Ovary (tissue), 9 donors: ENCODE results near the gene ARHGEF7. TPM values are rescaled to one million over a fixed set of nuclear protein-coding genes. Genes with fewer than 3 reads are reported as not detected.

Experiments
- DNase-seq, 5 donors: peaks; one replicate each; pipeline ENCODE4 v3.0.0-alpha.2; 2019 to 2020
- H3K27ac ChIP-seq, 2 donors: fragments of 200-600 bp; one replicate each; pipeline versions ENCODE4 v1.5.1 to v1.8.0; 2019 to 2022
- H3K27me3 ChIP-seq: fragments of 200-600 bp; one replicate; pipeline ENCODE4 v1.8.0; 2022
- H3K36me3 ChIP-seq: fragments of 200-600 bp; sonication (generic); one replicate; pipeline ENCODE4 v1.5.1; 2019
- H3K4me1 ChIP-seq: one replicate; pipeline ENCODE4 v1.8.1; 2013; ENCODE audit warnings: mild to moderate bottlenecking, moderate library complexity; ENCODE audit not compliant: insufficient read depth
- H3K4me3 ChIP-seq: fragments of 200-600 bp; sonication (generic); one replicate; pipeline ENCODE4 v1.5.1; 2017
- H3K9me3 ChIP-seq, 2 donors: fragments of 200-600 bp in 1 of 2; sonication (generic) in 1 of 2; one replicate each; pipeline versions ENCODE4 v1.5.1 to v1.8.1; 2013 to 2019; ENCODE audit warnings: mild to moderate bottlenecking in 1 of 2, moderate library complexity in 1 of 2
- EP300 ChIP-seq: sonication (generic); formaldehyde crosslinking; IDR thresholded peaks from one replicate; pipeline ENCODE4 v1.6.1; 2017; ENCODE audit warnings: antibody characterized with exemption
- POLR2A ChIP-seq: fragments of 450-650 bp; IDR thresholded peaks from one replicate; pipeline ENCODE4 v1.6.1; 2017; ENCODE audit warnings: antibody characterized with exemption, mild to moderate bottlenecking, moderate library complexity
- WGBS, 3 donors: extraction: QIAGEN DNeasy Blood & Tissue Kit in 1 of 3; methylation state at CpG; one replicate each; pipeline versions ENCODE4 v1.1.5 to v1.1.7; 2013 to 2017; 5-methylcytosine and 5-hydroxymethylcytosine counted together
- intact Hi-C, 4 donors: fragments of 100-400 bp; cut with DNase I; formaldehyde crosslinking; loops; one replicate each; pipeline versions ENCODE4 v1.11.0 to v1.15.1; 2022 to 2023
- polyA plus RNA-seq, 2 donors: library from polyadenylated mRNA; stranded (reverse); fragments of 200-250 nt in 1 of 2; fragments of 350-450 nt in 1 of 2; fragmentation: Illumina TruSeq in 1 of 2; extraction: RNeasy Lipid Tissue Mini Kit (QIAGEN cat#74804) in 1 of 2; gene quantifications; one replicate each; pipeline ENCODE4 v1.2.3, GENCODE V29; 2013 to 2014
- total RNA-seq, 7 donors: library from RNA; depleted of rRNA in 2 of 7; stranded (reverse); fragments of >200 nt in 2 of 7; fragmentation: NEBNext Ultra II Directional in 3 of 7; extraction: Animal tissue kit (Norgen Biotek cat#: 25700) in 3 of 7; gene quantifications; one replicate each; pipeline versions ENCODE4 v1.1.0 to v1.2.4, GENCODE V29; 2016 to 2023
- TF ChIP-seq, protein P1 (sequence below), 3 donors: fragments of 450-650 bp in 2 of 3; fragments of 200-600 bp in 1 of 3; IDR thresholded peaks; one replicate each; pipeline versions ENCODE4 v1.5.1 to v1.8.0; 2016 to 2022; ENCODE audit warnings: antibody characterized with exemption in 3 of 3, mild to moderate bottlenecking in 1 of 3
- donor health status: DM: no; HTN: no; CAD: no; lungs with moderate emphysema.
- donor health status: DM: no; HTN: no; CAD: no.
- donor health status: Bipolar disorder and iron deficiency.
- donor health status: DM: yes; HTN: yes; CAD: no.
- donor health status: DM: no; HTN: no; CAD: no.
- donor health status: DM: yes; HTN: yes; CAD: no.

Gene ARHGEF7
- total and polyA plus RNA-seq, 9 donors, result 27.6 to 58.5 (median 52.2) TPM

DNA sequence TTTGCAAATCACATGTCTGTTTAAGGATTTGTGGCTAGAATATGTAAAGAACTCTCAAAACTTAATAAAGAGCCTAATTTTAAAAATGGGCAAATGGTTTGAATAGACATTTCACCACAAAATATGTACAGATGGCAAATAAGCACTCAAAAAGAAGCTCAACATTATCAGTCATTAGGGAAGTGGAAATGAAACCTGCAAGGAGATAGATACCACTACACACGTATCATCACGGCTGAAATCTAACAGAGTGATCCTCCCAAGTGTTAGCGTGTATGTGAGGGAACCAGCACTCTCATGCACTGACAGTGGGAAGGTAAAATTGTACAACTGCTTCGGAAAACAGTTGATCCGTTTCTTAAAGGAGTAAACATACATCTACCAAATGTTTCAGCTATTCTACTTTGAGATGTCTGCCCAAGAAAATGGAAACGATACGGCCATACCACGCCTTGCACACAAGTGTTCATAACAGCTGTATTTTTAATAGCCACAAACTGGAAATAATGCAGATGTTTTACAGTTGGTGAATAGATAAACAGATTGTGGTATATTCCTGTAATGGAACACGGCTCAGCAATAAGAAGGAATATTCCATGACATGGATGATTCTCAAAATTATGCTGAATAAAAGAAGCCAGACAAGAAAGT lies 14.5 kb downstream of the ARHGEF7 start:
- H3K4me1 ChIP-seq, result peaks cover 2% of the 10 kb centered on the region
- no peaks in the 10 kb centered on the region for H3K27me3 ChIP-seq
- intact Hi-C loops, result no loop called here
- H3K9me3 ChIP-seq, result no peaks in the 10 kb centered on the region
- no peak for DNase-seq
- 82 to 86% (median 83%) methylated on average over 9 of the region's 9 CpGs for WGBS, 3 donors
- H3K27ac ChIP-seq, result no peak overlapping the region
- TF ChIP-seq EP300 (no peak), POLR2A (no peak)
- TF ChIP-seq, protein P1, sequence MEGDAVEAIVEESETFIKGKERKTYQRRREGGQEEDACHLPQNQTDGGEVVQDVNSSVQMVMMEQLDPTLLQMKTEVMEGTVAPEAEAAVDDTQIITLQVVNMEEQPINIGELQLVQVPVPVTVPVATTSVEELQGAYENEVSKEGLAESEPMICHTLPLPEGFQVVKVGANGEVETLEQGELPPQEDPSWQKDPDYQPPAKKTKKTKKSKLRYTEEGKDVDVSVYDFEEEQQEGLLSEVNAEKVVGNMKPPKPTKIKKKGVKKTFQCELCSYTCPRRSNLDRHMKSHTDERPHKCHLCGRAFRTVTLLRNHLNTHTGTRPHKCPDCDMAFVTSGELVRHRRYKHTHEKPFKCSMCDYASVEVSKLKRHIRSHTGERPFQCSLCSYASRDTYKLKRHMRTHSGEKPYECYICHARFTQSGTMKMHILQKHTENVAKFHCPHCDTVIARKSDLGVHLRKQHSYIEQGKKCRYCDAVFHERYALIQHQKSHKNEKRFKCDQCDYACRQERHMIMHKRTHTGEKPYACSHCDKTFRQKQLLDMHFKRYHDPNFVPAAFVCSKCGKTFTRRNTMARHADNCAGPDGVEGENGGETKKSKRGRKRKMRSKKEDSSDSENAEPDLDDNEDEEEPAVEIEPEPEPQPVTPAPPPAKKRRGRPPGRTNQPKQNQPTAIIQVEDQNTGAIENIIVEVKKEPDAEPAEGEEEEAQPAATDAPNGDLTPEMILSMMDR (IDR thresholded peaks at IDR 0.05), result no peak
- no peak overlapping the region for H3K4me3 ChIP-seq
- H3K36me3 ChIP-seq, result no peaks in the 10 kb centered on the region

DNA sequence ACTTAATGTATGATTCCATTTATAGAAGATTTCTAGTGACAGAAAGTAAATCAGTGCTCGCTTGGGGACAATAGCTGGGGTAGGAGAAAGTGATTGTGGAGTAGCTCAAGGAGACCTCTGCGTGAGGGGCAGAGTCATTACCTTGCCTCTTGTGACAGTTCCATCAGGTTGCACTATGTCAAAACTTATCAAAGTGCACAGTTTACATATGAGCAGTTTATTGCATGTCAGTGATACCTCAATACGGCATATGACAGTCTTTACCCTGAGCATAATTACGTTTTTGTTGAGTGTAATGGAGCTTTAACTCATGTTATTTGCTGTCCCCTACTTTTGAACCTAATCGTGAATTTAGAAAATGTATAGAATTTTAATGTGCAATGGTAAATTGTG lies 15.0 kb downstream of the ARHGEF7 start:
- Histone ChIP-seq H3K36me3 (no peaks in the 10 kb centered on the region), H3K9me3 (no peaks in the 10 kb centered on the region), H3K27ac (no peak overlapping the region), H3K4me1 (peaks cover 2% of the 10 kb centered on the region), H3K4me3 (no peak overlapping the region), H3K27me3 (no peaks in the 10 kb centered on the region)
- no peak for DNase-seq
- 86 to 90% (median 90%) methylated on average over 5 of the region's 5 CpGs for WGBS, 3 donors
- intact Hi-C loops, result no loop called here
- TF ChIP-seq, protein P1 (IDR thresholded peaks at IDR 0.05), result no peak
- TF ChIP-seq EP300, result no peak
- TF ChIP-seq POLR2A, result no peak

DNA sequence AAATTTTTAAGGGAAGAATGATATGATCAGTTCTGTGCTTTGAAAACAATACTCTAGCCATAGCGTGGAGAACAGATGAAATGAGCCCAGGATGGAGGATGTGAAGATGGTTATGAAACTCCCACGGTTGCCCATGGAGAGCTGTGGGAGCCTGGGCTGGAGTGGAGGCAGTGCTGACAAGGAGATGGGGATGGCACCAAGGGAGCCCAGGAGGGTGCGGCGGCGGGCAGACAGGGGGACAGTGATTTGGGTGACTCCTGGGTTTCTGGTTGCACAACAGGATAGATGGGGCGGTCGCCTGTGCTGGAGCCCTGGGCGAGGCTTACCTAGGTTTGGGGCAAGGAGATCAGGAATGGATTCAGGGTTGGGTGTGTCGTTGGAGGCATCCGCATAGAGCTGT lies 15.9 kb downstream of the ARHGEF7 start:
- Histone ChIP-seq H3K36me3 (no peaks in the 10 kb centered on the region), H3K4me1 (peaks cover 2% of the 10 kb centered on the region), H3K27ac (no peak overlapping the region), H3K27me3 (no peaks in the 10 kb centered on the region), H3K4me3 (no peak overlapping the region), H3K9me3 (no peaks in the 10 kb centered on the region)
- 85 to 90% (median 88%) methylated on average over 10 of the region's 10 CpGs for WGBS, 3 donors
- TF ChIP-seq, protein P1 (IDR thresholded peaks at IDR 0.05), result no peak
- no peak for TF ChIP-seq POLR2A
- TF ChIP-seq EP300, result no peak
- no peak for DNase-seq
- intact Hi-C loops, result no loop called here

GRCh38 chr13:111131611-111132010 lies 16.5 kb downstream of the ARHGEF7 start:
- no peaks in the 10 kb centered on the region for H3K9me3 ChIP-seq
- intact Hi-C loops, result no loop called here
- TF ChIP-seq POLR2A (no peak), EP300 (no peak)
- TF ChIP-seq, protein P1 (IDR thresholded peaks at IDR 0.05), result no peak
- no peaks in the 10 kb centered on the region for H3K27me3 ChIP-seq
- H3K36me3 ChIP-seq, result no peaks in the 10 kb centered on the region
- WGBS, 3 donors, result 64 to 82% (median 74%) methylated on average over 4 of the region's 4 CpGs
- H3K4me1 ChIP-seq, result no peaks in the 10 kb centered on the region
- H3K27ac ChIP-seq, result no peak overlapping the region
- no peak for DNase-seq
- no peak overlapping the region for H3K4me3 ChIP-seq
